Measurements from ENCODE around the gene DLG2.

DNA sequence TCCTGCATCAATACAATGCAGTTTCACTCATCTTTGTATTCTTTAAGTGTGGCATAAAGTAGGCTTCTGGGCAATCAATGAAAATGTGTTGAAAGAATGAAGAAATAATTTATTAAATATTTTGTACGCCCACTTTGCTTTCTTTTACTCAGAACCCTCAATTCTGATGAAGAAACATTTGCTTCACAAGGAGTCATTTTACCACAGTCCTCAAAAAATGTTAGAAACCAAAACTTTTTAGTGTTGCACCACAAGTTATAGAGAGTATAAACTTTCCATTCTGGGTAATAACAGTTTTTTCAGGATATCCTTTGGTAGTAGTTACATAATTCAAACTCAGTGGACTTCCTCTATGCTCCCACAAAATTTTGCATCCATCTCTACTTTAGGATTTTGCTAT lies 360.5 kb downstream of the DLG2 start:
- TF ChIP-seq, protein P1, sequence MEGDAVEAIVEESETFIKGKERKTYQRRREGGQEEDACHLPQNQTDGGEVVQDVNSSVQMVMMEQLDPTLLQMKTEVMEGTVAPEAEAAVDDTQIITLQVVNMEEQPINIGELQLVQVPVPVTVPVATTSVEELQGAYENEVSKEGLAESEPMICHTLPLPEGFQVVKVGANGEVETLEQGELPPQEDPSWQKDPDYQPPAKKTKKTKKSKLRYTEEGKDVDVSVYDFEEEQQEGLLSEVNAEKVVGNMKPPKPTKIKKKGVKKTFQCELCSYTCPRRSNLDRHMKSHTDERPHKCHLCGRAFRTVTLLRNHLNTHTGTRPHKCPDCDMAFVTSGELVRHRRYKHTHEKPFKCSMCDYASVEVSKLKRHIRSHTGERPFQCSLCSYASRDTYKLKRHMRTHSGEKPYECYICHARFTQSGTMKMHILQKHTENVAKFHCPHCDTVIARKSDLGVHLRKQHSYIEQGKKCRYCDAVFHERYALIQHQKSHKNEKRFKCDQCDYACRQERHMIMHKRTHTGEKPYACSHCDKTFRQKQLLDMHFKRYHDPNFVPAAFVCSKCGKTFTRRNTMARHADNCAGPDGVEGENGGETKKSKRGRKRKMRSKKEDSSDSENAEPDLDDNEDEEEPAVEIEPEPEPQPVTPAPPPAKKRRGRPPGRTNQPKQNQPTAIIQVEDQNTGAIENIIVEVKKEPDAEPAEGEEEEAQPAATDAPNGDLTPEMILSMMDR (IDR thresholded peaks at IDR 0.05; ENCODE audit: low read depth, low read length) = no peak
- no peak for TF ChIP-seq EZH2phosphoT487 (IDR thresholded peaks at IDR 0.05; ENCODE audit: low read depth)
